Fibroblast of skin of right quadriceps (primary cell): ENCODE results near the gene MTMR12.
"Not testable (repeated sequence)": the region's sequence is repeated elsewhere in the genome, so short reads cannot be mapped to it uniquely, and the experiment has no call there.

Experiments used
- DNase-seq: peaks from one replicate; pipeline ENCODE4 v3.0.0-alpha.2; 2013

The MTMR12 gene

GRCh38 chr5:32230356-32231099 is 82.2 kb downstream of the MTMR12 start:
- DNase-seq = no peak

DNA sequence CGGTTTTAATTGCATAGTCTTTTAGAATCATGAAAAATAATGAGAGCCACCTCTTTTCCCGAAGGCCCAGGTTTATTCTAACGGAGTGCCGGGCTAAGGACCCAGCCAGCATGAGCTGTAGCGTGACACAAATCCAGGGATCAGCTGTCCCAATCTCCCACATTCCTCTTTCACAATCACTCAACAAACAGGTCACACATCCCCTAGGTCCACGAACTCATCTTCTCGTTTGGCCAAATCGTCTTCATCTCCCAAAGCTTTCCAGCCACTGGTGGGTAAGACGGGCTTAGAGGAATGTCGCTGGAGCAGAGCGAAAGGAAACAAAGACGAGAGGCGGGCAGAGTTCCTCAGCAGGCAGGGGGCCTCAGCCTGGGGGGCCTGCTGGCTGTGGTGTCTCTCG is 83.2 kb downstream of the MTMR12 start:
- no peak for DNase-seq

- DNase-seq = no peak
Measured at GRCh38 chr5:32228816-32229215, 83.9 kb downstream of the MTMR12 start.

- peak; percentile 54 for DNase-seq
Measured at GRCh38 chr5:32225445-32225844, 87.3 kb downstream of the MTMR12 start.

GRCh38 chr5:32223972-32224609 is 88.6 kb downstream of the MTMR12 start:
- peak; percentile 71 for DNase-seq

GRCh38 chr5:32222723-32223470 is 89.8 kb downstream of the MTMR12 start:
- peak; percentile 27 for DNase-seq

GRCh38 chr5:32217886-32218396 is 94.8 kb downstream of the MTMR12 start:
- DNase-seq = no peak

DNA sequence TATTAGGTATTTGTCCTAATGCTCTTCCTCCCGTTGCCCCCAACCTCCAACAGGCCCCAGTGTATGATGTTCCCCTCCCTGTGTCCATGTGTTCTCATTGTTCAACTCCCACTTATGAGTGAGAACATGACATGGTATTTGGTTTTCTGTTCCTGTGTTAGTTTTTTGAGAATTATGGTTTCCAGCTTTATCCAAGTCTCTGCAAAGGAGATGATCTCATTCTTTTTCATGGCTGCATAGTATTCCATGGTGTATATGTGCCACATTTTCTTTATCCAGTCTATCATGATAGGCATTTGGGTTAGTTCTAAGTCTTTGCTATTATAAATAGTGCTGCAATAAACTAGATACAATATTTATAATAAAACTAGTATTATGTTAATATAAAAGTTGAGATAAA is 98.4 kb downstream of the MTMR12 start:
- DNase-seq = not testable (repeated sequence)

DNA sequence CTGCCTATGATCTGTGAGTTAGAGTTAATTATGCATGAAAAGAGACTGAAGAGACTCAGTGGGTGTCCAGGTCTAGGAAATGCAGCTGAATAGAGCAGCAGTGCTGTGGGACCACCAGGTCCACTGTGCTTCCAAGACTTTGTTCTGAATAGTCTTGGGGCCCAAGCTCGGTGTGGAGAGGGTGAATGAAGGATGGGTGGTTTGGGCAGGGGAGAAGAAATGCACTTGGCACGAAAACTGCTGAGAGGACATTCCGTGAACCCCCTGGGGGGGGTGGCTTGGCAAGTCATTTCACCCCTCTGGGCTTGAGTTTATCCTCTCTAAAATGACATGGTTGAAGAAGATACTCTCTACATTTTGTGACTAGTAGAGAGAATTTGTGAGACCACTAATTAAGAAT is 102.6 kb downstream of the MTMR12 start:
- no peak for DNase-seq

DNA sequence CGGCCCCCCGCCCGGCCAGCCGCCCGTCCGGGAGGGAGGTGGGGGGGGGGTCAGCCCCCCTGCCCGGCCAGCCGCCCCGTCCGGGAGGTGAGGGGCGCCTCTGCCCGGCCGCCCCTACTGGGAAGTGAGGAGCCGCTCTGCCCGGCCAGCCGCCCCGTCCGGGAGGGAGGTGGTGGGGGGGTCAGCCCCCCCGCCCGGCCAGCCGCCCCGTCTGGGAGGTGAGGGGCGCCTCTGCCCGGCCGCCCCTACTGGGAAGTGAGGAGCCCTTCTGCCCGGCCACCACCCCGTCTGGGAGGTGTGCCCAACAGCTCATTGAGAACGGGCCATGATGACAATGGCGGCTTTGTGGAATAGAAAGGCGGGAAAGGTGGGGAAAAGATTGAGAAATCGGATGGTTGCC is 103.9 kb downstream of the MTMR12 start:
- DNase-seq = not testable (repeated sequence)

- DNase-seq = no peak
Measured at GRCh38 chr5:32207355-32207634, 105.4 kb downstream of the MTMR12 start.

DNA sequence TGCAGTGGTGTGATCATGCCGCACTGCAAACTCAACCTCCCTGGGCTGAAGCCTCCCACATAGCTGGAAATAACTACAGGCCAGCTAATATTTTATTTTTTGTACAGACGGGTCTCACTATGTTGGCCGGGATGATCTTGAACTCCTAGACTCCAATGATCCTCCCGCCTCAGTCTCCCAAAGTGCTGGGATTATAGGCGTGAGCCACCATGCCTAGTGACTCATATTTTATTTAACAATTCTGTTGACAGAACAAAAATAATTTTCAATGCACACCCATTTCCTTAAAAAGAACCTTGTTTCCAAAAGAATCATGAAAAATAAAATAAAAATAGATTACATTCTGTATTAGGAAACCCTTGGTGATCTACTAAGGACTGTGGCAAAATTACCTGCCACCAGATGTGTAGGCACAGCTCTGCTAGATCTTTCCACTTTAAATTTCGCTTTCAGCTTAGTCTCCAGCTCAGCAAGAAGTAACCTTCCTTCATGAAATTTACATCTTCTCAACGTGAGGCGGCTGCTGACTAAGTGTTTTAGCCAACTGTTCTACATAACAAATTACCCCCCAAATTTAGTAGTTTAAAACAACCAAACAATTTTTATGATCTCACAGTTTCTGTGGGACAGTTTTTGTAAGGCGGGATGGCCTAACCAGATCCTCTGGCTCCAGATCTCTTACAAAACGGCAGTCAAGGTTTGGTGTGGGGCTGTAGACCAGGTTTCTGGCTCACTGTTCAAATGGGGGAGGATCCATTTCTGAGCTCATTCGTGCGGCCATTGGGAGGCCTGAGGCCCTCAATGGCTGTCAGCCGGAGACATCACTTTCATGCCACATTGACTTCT is 106.0 kb downstream of the MTMR12 start:
- no peak for DNase-seq

- no peak for DNase-seq
Measured at GRCh38 chr5:32206053-32206452, 106.7 kb downstream of the MTMR12 start.

DNA sequence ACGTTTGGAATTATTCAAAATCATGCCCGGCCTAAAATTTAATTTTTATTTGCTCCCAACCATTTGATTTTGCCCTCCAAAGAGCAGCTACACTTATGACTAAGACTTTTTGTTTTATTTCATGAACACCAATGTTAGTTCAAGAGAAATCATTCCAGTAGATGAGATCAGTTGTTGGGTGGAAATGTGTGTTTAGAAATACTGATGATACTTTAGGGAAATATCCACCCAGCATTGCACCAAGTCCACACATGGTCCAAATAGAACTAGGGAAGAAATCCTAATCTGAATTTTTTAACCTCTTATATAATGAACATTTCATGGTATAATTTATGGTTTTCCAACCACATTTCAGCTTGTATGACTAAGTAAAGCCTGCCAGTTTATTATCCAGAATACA is 110.3 kb downstream of the MTMR12 start:
- DNase-seq = peak; percentile 71

DNA sequence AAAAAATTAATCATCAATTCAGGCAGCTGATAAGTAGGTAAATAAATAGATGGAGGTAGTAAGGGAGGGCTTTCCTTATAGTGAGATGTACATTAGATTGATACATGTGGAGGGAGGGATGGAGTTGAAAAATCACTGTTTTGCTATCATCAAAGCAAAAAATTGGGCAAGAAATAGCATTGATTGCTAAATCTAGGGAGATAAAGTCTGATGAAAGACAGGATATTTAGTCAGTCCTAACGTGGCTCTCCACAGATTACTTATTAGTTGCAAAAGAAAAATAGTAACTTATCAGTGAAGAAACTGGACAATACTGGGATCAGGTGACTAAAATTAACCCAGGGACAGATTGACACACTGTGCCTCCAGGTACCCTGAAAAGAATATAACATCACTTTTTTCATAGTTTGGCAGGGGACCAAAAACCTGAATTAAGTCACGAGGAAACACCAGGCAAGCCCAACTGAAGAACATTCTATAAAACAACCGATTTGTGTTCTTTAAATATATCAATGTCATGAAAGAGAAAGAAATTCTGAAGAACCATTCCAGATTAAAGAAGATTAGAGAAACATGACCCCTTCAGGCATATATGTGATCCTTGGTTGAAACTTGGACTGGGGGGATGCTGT is 111.5 kb downstream of the MTMR12 start:
- peak; percentile 14 for DNase-seq

- no peak for DNase-seq
Measured at GRCh38 chr5:32197032-32197431, 115.7 kb downstream of the MTMR12 start.

DNA sequence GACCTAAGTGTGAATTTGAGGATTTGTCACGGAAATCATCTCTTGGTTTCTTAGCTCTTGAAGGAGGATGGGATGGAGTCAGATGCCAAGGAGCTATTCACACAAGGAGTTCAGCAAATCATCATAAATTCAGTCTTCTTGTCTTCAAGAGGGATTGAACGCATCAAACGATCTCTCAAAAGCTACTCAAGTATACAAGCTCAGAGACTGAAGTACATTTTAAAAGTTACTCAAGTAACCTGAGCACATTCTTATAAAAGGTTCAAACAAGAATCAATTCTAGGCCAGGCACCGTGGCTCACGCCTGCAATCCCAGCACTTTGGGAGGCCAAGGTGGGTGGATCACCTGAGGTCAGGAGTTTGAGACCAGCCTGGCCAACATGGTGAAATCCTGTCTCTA is 117.5 kb downstream of the MTMR12 start:
- DNase-seq = no peak

- peak; percentile 91 for DNase-seq
Measured at GRCh38 chr5:32193591-32193990, 119.1 kb downstream of the MTMR12 start.

DNA sequence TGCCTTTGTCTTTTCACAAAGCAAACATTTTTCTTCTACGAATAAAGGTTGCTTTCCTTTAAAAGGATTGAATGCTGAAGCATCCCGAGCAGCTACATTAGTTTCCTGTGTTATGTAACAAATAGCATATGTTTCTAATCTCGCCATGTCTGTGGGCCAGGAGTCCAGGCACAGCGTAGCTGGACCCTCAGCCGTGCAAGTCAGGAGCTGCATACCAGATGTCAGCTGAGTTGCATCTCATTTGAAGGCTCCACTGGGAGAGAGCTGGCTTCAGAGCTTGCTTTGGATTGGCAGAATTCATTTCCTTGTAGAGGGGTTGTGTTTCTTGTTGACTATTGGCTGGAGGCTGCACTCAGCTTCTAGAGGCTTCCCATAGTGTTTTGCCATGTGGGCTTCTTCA is 122.6 kb downstream of the MTMR12 start:
- peak; percentile 91 for DNase-seq

- DNase-seq = no peak
Measured at GRCh38 chr5:32187675-32188074, 125.1 kb downstream of the MTMR12 start.

GRCh38 chr5:32182463-32183063 is 130.2 kb downstream of the MTMR12 start:
- DNase-seq = no peak
